Breast epithelium (tissue), 4 donors: ENCODE measurements around the gene RASA3. TPM values are rescaled to one million over a fixed set of nuclear protein-coding genes. Genes with fewer than 3 reads are reported as not detected.

Experiments used
- DNase-seq, 2 donors: peaks; one replicate each; pipeline ENCODE4 v3.0.0-alpha.2; 2019; ENCODE audit warnings: low spot score in 2 of 2
- H3K27ac ChIP-seq, 2 donors: fragments of 200-600 bp; sonication (generic) in 1 of 2; one replicate each; pipeline ENCODE4 v1.5.1; 2016 to 2019; ENCODE audit warnings: mild to moderate bottlenecking in 1 of 2
- H3K27me3 ChIP-seq, 2 donors: fragments of 200-600 bp; sonication (generic) in 1 of 2; one replicate each; pipeline versions ENCODE4 v1.5.1 to v1.6.0; 2017 to 2019; ENCODE audit warnings: control low read depth in 1 of 2, mild to moderate bottlenecking in 1 of 2
- H3K36me3 ChIP-seq: fragments of 200-600 bp; one replicate; pipeline ENCODE4 v1.5.1; 2019
- H3K4me1 ChIP-seq, 2 donors: fragments of 200-600 bp; sonication (generic); one replicate each; pipeline ENCODE4 v1.5.1; 2016 to 2019; ENCODE audit warnings: control low read depth in 1 of 2
- H3K4me3 ChIP-seq, 3 donors: fragments of 200-600 bp; sonication (generic); 1 replicate in 2 of 3; 2 replicates in 1 of 3; pipeline ENCODE4 v1.5.1; 2016 to 2019; ENCODE audit warnings: mild to moderate bottlenecking in 3 of 3, moderate library complexity in 2 of 3
- H3K9me3 ChIP-seq, 2 donors: fragments of 200-600 bp; sonication (generic) in 1 of 2; one replicate each; pipeline ENCODE4 v1.5.1; 2016 to 2019; ENCODE audit warnings: control low read depth in 1 of 2
- CTCF ChIP-seq, 3 donors: fragments of 450-650 bp; IDR thresholded peaks; one replicate each; pipeline ENCODE4 v1.5.1; 2016 to 2017; ENCODE audit warnings: antibody characterized with exemption in 3 of 3, mild to moderate bottlenecking in 3 of 3, moderate library complexity in 3 of 3
- POLR2A ChIP-seq: fragments of 450-650 bp; IDR thresholded peaks from one replicate; pipeline ENCODE4 v1.6.1; 2016; ENCODE audit warnings: antibody characterized with exemption, mild to moderate bottlenecking, moderate library complexity
- POLR2AphosphoS5 ChIP-seq, 3 donors: sonication (generic); formaldehyde crosslinking; IDR thresholded peaks; one replicate each; pipeline ENCODE4 v1.6.1; 2017; ENCODE audit warnings: antibody characterized with exemption in 3 of 3
- intact Hi-C: fragments of 100-400 bp; cut with DNase I; formaldehyde crosslinking; loops from one replicate; pipeline ENCODE4 v1.15.1; 2023; ENCODE audit warnings: low total_unique reads
- total RNA-seq, 3 donors: library from RNA; depleted of rRNA; stranded (reverse); fragments of >200 nt; gene quantifications; one replicate each; pipeline ENCODE4 v1.1.0, GENCODE V29; 2016

Gene RASA3
- total RNA-seq, 3 donors from 2014 or later: 14.2 to 54.9 (median 31.5) TPM

DNA sequence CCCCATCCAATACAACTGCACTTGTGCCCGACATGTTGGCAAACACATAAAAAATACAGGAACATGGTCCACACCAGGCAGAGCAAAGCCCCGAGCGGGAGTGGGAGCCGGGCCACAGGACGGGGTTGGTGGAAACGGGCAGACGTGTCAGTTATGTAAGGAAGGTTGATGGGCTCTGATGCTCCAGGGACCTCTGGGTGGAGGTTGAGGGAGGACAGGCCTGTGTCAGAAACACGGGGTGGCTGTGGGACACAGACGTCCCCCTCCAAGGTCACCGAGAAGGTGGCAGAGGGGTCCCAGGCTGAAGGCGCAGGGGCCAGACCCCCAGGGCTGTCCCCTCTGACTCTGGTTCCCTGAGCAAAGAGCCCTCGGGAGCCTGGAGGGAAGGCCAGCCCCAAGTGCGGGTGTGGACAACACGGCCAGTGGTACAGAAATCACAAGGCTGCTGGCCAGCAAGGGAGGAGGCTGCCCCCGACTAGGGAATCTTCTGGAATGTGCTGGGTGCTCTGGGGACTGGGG is 127.2 kb downstream of the RASA3 start:
- no peaks in the 10 kb centered on the region for H3K27me3 ChIP-seq
- no peaks in the 10 kb centered on the region for H3K9me3 ChIP-seq
- no peak for DNase-seq
- TF ChIP-seq CTCF (IDR thresholded peaks at IDR 0.05): no peak
- TF ChIP-seq POLR2AphosphoS5 (IDR thresholded peaks at IDR 0.05): no peak
- TF ChIP-seq POLR2A: no peak
- no peak overlapping the region for H3K4me3 ChIP-seq
- H3K27ac ChIP-seq: no peak overlapping the region
- no peaks in the 10 kb centered on the region for H3K4me1 ChIP-seq
- intact Hi-C loops: no loop called here
- no peaks in the 10 kb centered on the region for H3K36me3 ChIP-seq

GRCh38 chr13:114004420-114005205 is 127.8 kb downstream of the RASA3 start:
- H3K36me3 ChIP-seq: no peaks in the 10 kb centered on the region
- intact Hi-C loops: no loop called here
- no peaks in the 10 kb centered on the region for H3K27me3 ChIP-seq
- no peak overlapping the region for H3K4me3 ChIP-seq
- no peaks in the 10 kb centered on the region for H3K4me1 ChIP-seq
- no peaks in the 10 kb centered on the region for H3K9me3 ChIP-seq
- no peak overlapping the region for H3K27ac ChIP-seq
- DNase-seq: no peak
- no peak for TF ChIP-seq POLR2AphosphoS5 (IDR thresholded peaks at IDR 0.05)
- TF ChIP-seq CTCF (IDR thresholded peaks at IDR 0.05): no peak
- TF ChIP-seq POLR2A: no peak

GRCh38 chr13:114002771-114003321 is 129.6 kb downstream of the RASA3 start:
- intact Hi-C loops: no loop called here
- no peak for TF ChIP-seq POLR2AphosphoS5 (IDR thresholded peaks at IDR 0.05)
- no peak for TF ChIP-seq POLR2A
- TF ChIP-seq CTCF (IDR thresholded peaks at IDR 0.05): no peak
- no peaks in the 10 kb centered on the region for H3K36me3 ChIP-seq
- H3K4me3 ChIP-seq: no peak overlapping the region
- no peak overlapping the region for H3K27ac ChIP-seq
- no peaks in the 10 kb centered on the region for H3K27me3 ChIP-seq
- H3K4me1 ChIP-seq: no peaks in the 10 kb centered on the region
- no peaks in the 10 kb centered on the region for H3K9me3 ChIP-seq
- DNase-seq: no peak

- TF ChIP-seq POLR2AphosphoS5 (IDR thresholded peaks at IDR 0.05) (no peak), POLR2A (no peak), CTCF (IDR thresholded peaks at IDR 0.05) (no peak)
- Histone ChIP-seq H3K4me1 (no peaks in the 10 kb centered on the region), H3K4me3 (no peak overlapping the region), H3K9me3 (no peaks in the 10 kb centered on the region), H3K27ac (no peak overlapping the region), H3K27me3 (no peaks in the 10 kb centered on the region), H3K36me3 (no peaks in the 10 kb centered on the region)
- intact Hi-C loops: no loop called here
- no peak for DNase-seq
These were observed 130.3 kb downstream of the RASA3 start for GRCh38 chr13:114002009-114002544.
